Sigmoid colon (tissue), 7 donors: ENCODE data around the gene PDE6A. TPM values are rescaled to one million over a fixed set of nuclear protein-coding genes. Genes with fewer than 3 reads are reported as not detected.

Source experiments
- DNase-seq: peaks from one replicate; pipeline ENCODE4 v3.0.0-alpha.2; 2019
- H3K27ac ChIP-seq, 4 donors: fragments of 200-600 bp; sonication (generic); one replicate each; pipeline ENCODE4 v1.5.1; 2016 to 2019; ENCODE audit warnings: mild to moderate bottlenecking in 1 of 4
- H3K27me3 ChIP-seq, 3 donors: fragments of 200-600 bp; sonication (generic); one replicate each; pipeline ENCODE4 v1.5.1; 2019; ENCODE audit warnings: mild to moderate bottlenecking in 1 of 3
- H3K36me3 ChIP-seq, 4 donors: fragments of 200-600 bp; sonication (generic); one replicate each; pipeline ENCODE4 v1.5.1; 2016 to 2019
- H3K4me1 ChIP-seq, 4 donors: fragments of 200-600 bp; sonication (generic); one replicate each; pipeline ENCODE4 v1.5.1; 2017 to 2019
- H3K4me3 ChIP-seq, 4 donors: fragments of 200-600 bp; sonication (generic); one replicate each; pipeline ENCODE4 v1.5.1; 2017 to 2019; ENCODE audit warnings: mild to moderate bottlenecking in 2 of 4, moderate library complexity in 1 of 4
- H3K9me3 ChIP-seq, 4 donors: fragments of 200-600 bp in 3 of 4; sonication (generic) in 3 of 4; one replicate each; pipeline versions ENCODE4 v1.5.1 to v1.6.1; 2013 to 2019
- EP300 ChIP-seq, 4 donors: sonication (generic); formaldehyde crosslinking; IDR thresholded peaks; one replicate each; pipeline ENCODE4 v1.6.1; 2017; ENCODE audit warnings: antibody characterized with exemption in 4 of 4
- POLR2A ChIP-seq, 2 donors: fragments of 450-650 bp; IDR thresholded peaks; one replicate each; pipeline ENCODE4 v1.6.1; 2016; ENCODE audit warnings: antibody characterized with exemption in 2 of 2, mild to moderate bottlenecking in 2 of 2, moderate library complexity in 2 of 2
- POLR2AphosphoS5 ChIP-seq, 4 donors: sonication (generic); formaldehyde crosslinking; IDR thresholded peaks; one replicate each; pipeline ENCODE4 v1.6.1; 2017; ENCODE audit warnings: antibody characterized with exemption in 4 of 4
- whole genome bisulfite sequencing, 2 donors: extraction: QIAGEN DNeasy Blood & Tissue Kit; methylation state at CpG; one replicate each; pipeline ENCODE4 v1.1.7; 2013; 5-methylcytosine and 5-hydroxymethylcytosine counted together
- intact Hi-C: fragments of 100-400 bp; cut with DNase I; formaldehyde crosslinking; loops from one replicate; pipeline ENCODE4 v1.15.1; 2023
- polyA plus RNA-seq, 3 donors: library from polyadenylated mRNA; stranded (reverse); fragments of 200-250 nt; gene quantifications; one replicate each; pipeline ENCODE4 v1.2.3, GENCODE V29; 2013
- total RNA-seq, 4 donors: library from RNA; depleted of rRNA; stranded (reverse); fragments of >200 nt; gene quantifications; one replicate each; pipeline ENCODE4 v1.1.0, GENCODE V29; 2016
- TF ChIP-seq, protein P1 (sequence below), 4 experiments: fragments of 450-650 bp in 3 of 4; fragments of 200-600 bp in 1 of 4; IDR thresholded peaks; one replicate each; pipeline ENCODE4 v1.5.1; 2016 to 2019; ENCODE audit warnings: antibody characterized with exemption in 4 of 4, mild to moderate bottlenecking in 3 of 4, moderate library complexity in 2 of 4
- donor health status: healthy with polysubstance abuse.
- donor health status: Bipolar disorder and iron deficiency.
- donor health status: healthy.

The PDE6A gene
- total and polyA plus RNA-seq, 7 donors: 1.6 to 2.8 (median 2.4) TPM; not detected in 4

DNA sequence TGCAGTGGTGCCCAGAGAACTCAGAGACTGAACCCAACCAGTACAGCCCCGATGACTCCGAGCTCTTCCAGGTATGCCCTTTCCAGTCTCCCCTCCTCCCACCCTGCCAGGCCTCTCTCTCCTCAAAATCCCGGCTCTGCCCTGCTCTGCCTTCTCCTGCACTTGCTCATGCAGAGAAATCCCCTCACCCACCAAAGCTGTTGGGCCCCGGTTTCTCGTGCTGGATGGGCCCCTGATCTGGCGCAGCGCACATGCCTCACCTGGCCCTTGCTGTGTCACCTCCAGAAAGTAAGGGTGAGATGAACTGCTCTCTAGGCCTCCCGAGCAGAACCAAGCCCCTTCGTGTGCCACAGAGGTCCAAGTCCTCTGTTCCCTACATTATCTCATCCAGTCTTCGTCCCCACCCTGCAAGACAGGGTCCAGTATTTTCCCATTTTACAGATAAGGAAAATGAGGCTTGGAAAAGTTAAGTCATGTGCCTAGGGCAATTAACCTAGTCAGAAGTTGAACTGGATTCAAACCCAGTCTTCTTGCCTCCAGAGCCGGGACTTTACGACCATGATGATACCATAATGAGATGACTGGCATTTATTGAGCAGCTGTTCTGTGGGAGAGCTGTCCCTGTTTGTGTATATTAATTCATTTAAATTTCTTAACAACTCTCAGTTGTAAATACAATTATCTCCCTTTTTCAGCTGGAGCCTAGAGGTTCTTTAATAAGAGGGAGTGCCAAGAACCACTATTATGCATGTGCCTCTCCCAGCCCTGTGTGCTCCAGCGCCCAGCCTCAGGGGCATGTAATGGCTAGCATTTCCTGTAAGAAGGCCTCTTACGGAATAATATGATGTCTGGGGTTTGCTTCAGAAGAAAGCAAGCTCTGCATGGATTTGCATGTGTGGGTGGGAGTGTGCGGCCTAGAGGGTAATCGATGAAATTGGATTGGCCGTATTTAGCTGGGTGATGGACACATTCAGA is 123.8 kb downstream of the PDE6A start:
- Histone ChIP-seq H3K9me3 (no peaks in the 10 kb centered on the region), H3K4me3 (no peak overlapping the region), H3K4me1 (peaks cover 0 to 42% (median 39%) of the 10 kb centered on the region in 4 donors), H3K27ac (peak overlapping the region in 3 of 4 donors; percentile 7 to 95 (median 15)), H3K27me3 (no peaks in the 10 kb centered on the region), H3K36me3 (peaks cover 0 to 11% (median 3%) of the 10 kb centered on the region in 4 donors)
- 81 to 93% methylated on average over 17 of the region's 17 CpGs for WGBS, 2 donors
- DNase-seq: no peak
- TF ChIP-seq, protein P1, sequence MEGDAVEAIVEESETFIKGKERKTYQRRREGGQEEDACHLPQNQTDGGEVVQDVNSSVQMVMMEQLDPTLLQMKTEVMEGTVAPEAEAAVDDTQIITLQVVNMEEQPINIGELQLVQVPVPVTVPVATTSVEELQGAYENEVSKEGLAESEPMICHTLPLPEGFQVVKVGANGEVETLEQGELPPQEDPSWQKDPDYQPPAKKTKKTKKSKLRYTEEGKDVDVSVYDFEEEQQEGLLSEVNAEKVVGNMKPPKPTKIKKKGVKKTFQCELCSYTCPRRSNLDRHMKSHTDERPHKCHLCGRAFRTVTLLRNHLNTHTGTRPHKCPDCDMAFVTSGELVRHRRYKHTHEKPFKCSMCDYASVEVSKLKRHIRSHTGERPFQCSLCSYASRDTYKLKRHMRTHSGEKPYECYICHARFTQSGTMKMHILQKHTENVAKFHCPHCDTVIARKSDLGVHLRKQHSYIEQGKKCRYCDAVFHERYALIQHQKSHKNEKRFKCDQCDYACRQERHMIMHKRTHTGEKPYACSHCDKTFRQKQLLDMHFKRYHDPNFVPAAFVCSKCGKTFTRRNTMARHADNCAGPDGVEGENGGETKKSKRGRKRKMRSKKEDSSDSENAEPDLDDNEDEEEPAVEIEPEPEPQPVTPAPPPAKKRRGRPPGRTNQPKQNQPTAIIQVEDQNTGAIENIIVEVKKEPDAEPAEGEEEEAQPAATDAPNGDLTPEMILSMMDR (IDR thresholded peaks at IDR 0.05): no peak
- TF ChIP-seq POLR2A (IDR thresholded peaks at IDR 0.05) (no peak), EP300 (IDR thresholded peaks at IDR 0.05) (no peak), POLR2AphosphoS5 (IDR thresholded peaks at IDR 0.05) (no peak)
- intact Hi-C loops: no loop called here

DNA sequence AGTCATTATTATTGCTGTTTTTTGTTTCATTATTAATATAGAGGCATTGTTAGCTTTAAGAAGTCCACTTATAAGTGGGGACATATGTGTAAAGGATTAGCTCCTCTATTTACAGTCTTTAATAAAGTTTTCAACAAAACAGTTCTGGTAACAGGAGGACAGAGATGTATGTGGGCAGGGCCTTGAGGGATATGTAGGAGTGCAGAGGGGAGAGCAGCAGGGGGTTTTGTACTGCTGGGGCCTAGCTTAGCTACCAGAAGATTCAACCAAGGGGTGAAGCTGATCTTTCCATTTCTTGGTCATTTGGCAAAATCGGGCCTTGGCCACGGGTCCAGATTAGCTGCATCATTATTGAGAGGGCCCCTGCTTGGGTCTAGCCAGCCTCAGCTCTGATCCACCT is 124.6 kb downstream of the PDE6A start:
- DNase-seq: no peak
- Histone ChIP-seq H3K27me3 (no peaks in the 10 kb centered on the region), H3K27ac (peak overlapping the region in 3 of 4 donors; percentile 7 to 95 (median 15)), H3K4me3 (no peak overlapping the region), H3K4me1 (peaks cover 0 to 34% (median 32%) of the 10 kb centered on the region in 4 donors), H3K9me3 (no peaks in the 10 kb centered on the region), H3K36me3 (peaks cover 0 to 11% (median 3%) of the 10 kb centered on the region in 4 donors)
- intact Hi-C loops: no loop called here
- WGBS, 2 donors: 88 to 98% methylated on average over 2 of the region's 2 CpGs
- TF ChIP-seq EP300 (IDR thresholded peaks at IDR 0.05) (no peak), POLR2AphosphoS5 (IDR thresholded peaks at IDR 0.05) (no peak), POLR2A (IDR thresholded peaks at IDR 0.05) (no peak)
- TF ChIP-seq, protein P1 (IDR thresholded peaks at IDR 0.05): no peak

DNA sequence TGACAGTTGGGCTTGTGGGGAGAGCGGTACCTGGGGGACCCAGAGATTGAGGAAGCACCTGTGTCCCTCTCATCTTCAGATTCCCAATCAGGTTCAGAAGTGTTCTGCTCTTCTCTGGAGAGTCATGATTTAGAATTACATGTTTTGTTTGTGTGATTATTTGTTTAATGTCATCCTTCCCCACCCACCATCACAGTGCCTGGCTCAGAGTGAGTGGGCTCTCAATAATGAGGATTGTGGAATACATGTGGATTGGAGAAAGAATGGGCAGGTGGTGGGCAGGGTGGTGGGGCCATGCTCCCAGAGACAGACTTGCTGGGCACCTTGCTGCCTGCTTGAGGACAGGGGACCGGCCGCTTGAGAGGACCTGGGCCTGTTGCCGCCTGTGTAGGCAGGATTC is 126.5 kb downstream of the PDE6A start:
- H3K9me3 ChIP-seq: no peaks in the 10 kb centered on the region
- no peak for DNase-seq
- TF ChIP-seq, protein P1 (IDR thresholded peaks at IDR 0.05): no peak
- no peak for TF ChIP-seq POLR2AphosphoS5 (IDR thresholded peaks at IDR 0.05)
- TF ChIP-seq EP300 (IDR thresholded peaks at IDR 0.05): no peak
- TF ChIP-seq POLR2A (IDR thresholded peaks at IDR 0.05): no peak
- H3K4me1 ChIP-seq: peaks cover 0 to 28% (median 24%) of the 10 kb centered on the region in 4 donors
- intact Hi-C loops: no loop called here
- H3K4me3 ChIP-seq: no peak overlapping the region
- no peaks in the 10 kb centered on the region for H3K27me3 ChIP-seq
- H3K27ac ChIP-seq: no peak overlapping the region
- peaks cover 0 to 11% (median 3%) of the 10 kb centered on the region in 4 donors for H3K36me3 ChIP-seq
- 96 to 98% methylated on average over 4 of the region's 4 CpGs for WGBS, 2 donors

DNA sequence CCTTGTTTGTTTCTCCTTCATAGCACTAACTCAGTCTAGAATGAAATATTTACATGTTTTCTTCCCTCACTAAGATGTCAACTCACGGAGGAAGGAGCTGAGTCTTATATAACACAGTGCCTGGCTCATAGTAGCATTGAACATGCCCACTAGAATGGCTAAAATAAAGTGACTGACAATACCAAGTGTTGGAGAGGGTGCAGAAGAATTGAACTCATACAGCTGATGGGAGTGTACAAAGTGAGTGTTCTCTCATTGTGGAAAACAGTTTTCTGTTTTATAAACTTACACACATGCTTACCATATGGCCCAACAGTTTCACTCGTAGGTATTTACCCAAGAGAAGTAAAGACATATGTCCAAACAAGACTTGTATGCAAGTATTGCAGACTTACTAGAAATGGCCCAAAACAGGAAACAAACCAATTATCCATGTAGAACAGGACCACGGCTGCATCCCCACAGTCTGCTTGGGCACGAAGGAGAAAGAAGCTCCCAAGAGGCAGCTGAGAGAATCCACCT is 127.0 kb downstream of the PDE6A start:
- TF ChIP-seq POLR2A (IDR thresholded peaks at IDR 0.05) (no peak), POLR2AphosphoS5 (IDR thresholded peaks at IDR 0.05) (no peak), EP300 (IDR thresholded peaks at IDR 0.05) (no peak)
- TF ChIP-seq, protein P1 (IDR thresholded peaks at IDR 0.05): no peak
- Histone ChIP-seq H3K27me3 (no peaks in the 10 kb centered on the region), H3K36me3 (peaks cover 0 to 11% (median 3%) of the 10 kb centered on the region in 4 donors), H3K4me3 (no peak overlapping the region), H3K27ac (no peak overlapping the region), H3K4me1 (peaks cover 0 to 28% (median 25%) of the 10 kb centered on the region in 4 donors), H3K9me3 (no peaks in the 10 kb centered on the region)
- intact Hi-C loops: no loop called here
- no peak for DNase-seq
- WGBS, 2 donors: 70 to 79% methylated on average over 4 of the region's 4 CpGs
